A549 (cell line): Measurements from ENCODE around the gene MSI2.

Experiments used
- CTCF ChIP-seq: fragments of >200 bp; sonication (Bioruptor Twin); formaldehyde crosslinking; IDR thresholded peaks from 3 replicates; pipeline ENCODE4 v1.5.1; 2016
- ELK1 ChIP-seq: fragments of 150-350 bp; IDR thresholded peaks from 2 replicates; pipeline ENCODE4 v1.6.1; 2014; ENCODE audit warnings: low read depth, mild to moderate bottlenecking, low read length
- JUN ChIP-seq, 2 experiments: fragments of >200 bp; sonication (Bioruptor Twin); formaldehyde crosslinking; IDR thresholded peaks; 2 replicates in 1 of 2; 3 replicates in 1 of 2; pipeline ENCODE4 v1.6.1; 2016 to 2017
- KDM1A ChIP-seq: fragments of 200-600 bp; sonication (generic); IDR thresholded peaks from 2 replicates; pipeline ENCODE4 v1.6.1; 2016; ENCODE audit warnings: low read depth, mild to moderate bottlenecking
- POLR2A ChIP-seq: IDR thresholded peaks from 2 replicates; pipeline ENCODE4 v1.6.1; 2012; ENCODE audit warnings: mild to moderate bottlenecking, low read length
- RNF2 ChIP-seq: fragments of 200-600 bp; sonication (generic); IDR thresholded peaks from 2 replicates; pipeline ENCODE4 v1.6.1; 2016; ENCODE audit warnings: low read depth, mild to moderate bottlenecking, antibody characterized with exemption, moderate library complexity, borderline replicate concordance
- SREBF2 ChIP-seq: fragments of 450-650 bp; IDR thresholded peaks from 2 replicates; pipeline ENCODE4 v1.6.1; 2014; ENCODE audit warnings: mild to moderate bottlenecking, moderate library complexity
- TF ChIP-seq, protein P1 (sequence below): fragments of 450-650 bp; IDR thresholded peaks from 2 replicates; pipeline ENCODE4 v1.6.1; 2014; ENCODE audit warnings: antibody characterized with exemption
- TF ChIP-seq, protein P2 (sequence below): fragments of >200 bp; sonication (Bioruptor Twin); formaldehyde crosslinking; IDR thresholded peaks from 3 replicates; pipeline ENCODE4 v1.6.1; 2016

- no peak for TF ChIP-seq RNF2
- TF ChIP-seq CTCF: no peak
- TF ChIP-seq KDM1A: no peak
- no peak for TF ChIP-seq JUN (IDR thresholded peaks at IDR 0.05)
- TF ChIP-seq, protein P1, sequence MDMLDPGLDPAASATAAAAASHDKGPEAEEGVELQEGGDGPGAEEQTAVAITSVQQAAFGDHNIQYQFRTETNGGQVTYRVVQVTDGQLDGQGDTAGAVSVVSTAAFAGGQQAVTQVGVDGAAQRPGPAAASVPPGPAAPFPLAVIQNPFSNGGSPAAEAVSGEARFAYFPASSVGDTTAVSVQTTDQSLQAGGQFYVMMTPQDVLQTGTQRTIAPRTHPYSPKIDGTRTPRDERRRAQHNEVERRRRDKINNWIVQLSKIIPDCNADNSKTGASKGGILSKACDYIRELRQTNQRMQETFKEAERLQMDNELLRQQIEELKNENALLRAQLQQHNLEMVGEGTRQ: no peak
- TF ChIP-seq POLR2A: no peak
- TF ChIP-seq, protein P2, sequence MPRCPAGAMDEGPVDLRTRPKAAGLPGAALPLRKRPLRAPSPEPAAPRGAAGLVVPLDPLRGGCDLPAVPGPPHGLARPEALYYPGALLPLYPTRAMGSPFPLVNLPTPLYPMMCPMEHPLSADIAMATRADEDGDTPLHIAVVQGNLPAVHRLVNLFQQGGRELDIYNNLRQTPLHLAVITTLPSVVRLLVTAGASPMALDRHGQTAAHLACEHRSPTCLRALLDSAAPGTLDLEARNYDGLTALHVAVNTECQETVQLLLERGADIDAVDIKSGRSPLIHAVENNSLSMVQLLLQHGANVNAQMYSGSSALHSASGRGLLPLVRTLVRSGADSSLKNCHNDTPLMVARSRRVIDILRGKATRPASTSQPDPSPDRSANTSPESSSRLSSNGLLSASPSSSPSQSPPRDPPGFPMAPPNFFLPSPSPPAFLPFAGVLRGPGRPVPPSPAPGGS: no peak
- TF ChIP-seq SREBF2: no peak
- no peak for TF ChIP-seq ELK1
These were observed 346.6 kb downstream of the MSI2 start for GRCh38 chr17:57602896-57603295.
